ENCODE measurements around the gene DENND1A.

- TF ChIP-seq CREM (IDR thresholded peaks at IDR 0.05) (no peak), CREM (CRISPR knock-in tag; IDR thresholded peaks at IDR 0.05) (no peak), BRCA1 (CRISPR knock-in tag; IDR thresholded peaks at IDR 0.05) (no peak), POLR2AphosphoS2 (IDR thresholded peaks at IDR 0.05; ENCODE audit: low read depth, low read length) (no peak), CTCF (CRISPR knock-in tag; IDR thresholded peaks at IDR 0.05) (no peak), SRF (IDR thresholded peaks at IDR 0.05; ENCODE audit: low read depth, low read length) (no peak), NCOA5 (CRISPR knock-in tag; IDR thresholded peaks at IDR 0.05) (no peak), HCFC1 (IDR thresholded peaks at IDR 0.05; ENCODE audit: low read depth, low read length) (no peak), CSRNP2 (CRISPR knock-in tag; conservative IDR thresholded peaks at IDR 0.05; ENCODE audit: low read depth) (no peak), ZFX (CRISPR knock-in tag; IDR thresholded peaks at IDR 0.05; ENCODE audit: low read depth) (no peak), CEBPZ (IDR thresholded peaks at IDR 0.05; ENCODE audit: low read length) (no peak), SRY (CRISPR knock-in tag; IDR thresholded peaks at IDR 0.05) (no peak)
These were observed 572.2 kb downstream of the DENND1A start for GRCh38 chr9:123357743-123358059.
